Activated T-cell treated with anti-CD3 and anti-CD28 coated beads, Interleukin-2, amount 50 U/mL, for 1 hour (primary cell): ENCODE results near the gene NSUN3.
"Not testable (repeated sequence)": the region's sequence is repeated elsewhere in the genome, so short reads cannot be mapped to it uniquely, and the experiment has no call there.

ENCODE experiments used
- DNase-seq: peaks from one replicate; pipeline ENCODE4 v3.0.0-alpha.2; 2020

NSUN3 gene

DNA sequence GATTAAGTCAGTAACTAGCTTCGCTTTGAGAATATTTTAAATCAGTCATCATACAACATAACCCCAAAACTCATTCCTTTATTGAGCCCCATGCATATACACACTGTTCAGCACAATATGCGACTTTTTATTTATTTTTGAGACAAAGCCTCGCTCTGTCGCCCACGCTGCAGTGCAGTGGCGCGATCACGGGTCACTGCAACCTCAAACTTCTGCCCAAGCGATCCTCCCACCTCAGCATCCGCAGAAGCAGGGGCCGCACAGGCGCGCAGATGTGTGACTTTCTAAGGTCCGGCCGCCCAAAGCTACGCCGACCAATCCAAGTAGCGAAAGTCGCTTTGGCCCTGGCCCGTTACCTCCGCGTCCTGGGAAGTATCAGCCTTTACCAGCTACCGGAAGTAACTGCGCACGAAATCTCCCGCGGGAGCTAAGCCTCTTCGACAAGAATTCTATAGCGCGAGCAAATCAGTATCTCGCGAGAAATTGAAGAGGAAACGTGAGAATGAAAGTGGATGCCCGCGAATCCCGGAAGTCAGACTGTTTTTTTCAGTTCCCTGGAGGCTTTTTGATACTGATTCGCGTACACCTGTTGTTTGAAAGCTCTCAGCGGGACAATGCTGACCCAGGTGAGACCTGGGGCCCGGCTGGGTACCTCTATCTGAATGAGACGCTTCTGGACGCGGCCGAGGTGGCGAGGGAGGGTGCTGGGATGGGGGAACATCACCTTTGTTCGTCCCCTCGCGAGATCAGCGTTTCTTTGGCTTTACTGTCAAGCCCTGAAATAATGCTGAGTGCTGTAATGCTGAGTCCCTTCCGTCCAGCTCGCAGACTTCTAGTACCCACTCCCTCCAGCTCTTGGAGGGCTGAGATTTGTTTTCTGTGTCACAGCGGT lies at the start of gene NSUN3, which contains the start of gene DHFR2:
Gene NSUN3 (plus strand): TSS at position 549 of the 892 bp plus-strand sequence. CDS start 66 bp downstream, at position 615.
Gene DHFR2 (minus strand): TSS at position 404 of the 892 bp plus-strand sequence. CDS start 1,405 bp downstream, outside the sequence.
- peak; percentile 83 for DNase-seq

DNA sequence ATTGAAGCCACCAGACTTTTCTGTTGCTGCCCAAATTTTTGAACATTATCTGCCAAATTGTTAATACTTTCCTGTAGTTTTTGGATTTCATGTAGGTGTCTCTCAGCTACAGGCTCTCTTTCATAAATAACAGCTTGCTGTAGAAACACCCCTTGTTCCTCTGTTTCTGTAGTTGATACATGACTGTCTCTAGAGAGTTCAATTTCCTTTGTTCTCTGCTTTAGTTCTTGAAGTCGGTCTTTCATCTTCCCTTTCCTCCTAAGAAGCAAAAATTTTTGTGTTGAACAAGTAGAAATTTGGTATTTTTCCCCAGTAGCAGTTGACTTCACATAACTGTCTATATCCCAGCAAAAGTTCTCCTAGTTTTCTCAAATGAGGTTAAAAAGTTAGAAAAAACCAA lies 47.8 kb upstream of the NSUN3 start:
- no peak for DNase-seq

DNA sequence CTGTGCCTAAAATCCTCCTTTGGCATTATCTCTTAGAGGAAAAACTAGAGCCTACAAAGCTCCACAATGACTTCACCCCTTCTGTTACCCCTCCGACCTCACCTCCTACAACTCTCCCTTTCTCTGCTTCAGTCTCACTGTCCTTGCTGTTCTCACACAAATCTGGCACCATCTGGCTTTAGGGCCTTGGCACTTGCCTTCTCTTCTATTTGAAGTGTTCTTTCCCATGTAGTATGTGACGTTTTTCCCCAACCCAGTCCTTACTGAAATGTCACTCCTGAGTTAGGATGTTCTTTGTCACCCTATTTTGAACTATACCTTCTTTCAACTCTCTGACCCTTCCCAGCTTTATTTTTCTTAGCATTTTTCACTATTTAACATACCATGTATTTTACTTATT lies 43.2 kb upstream of the NSUN3 start:
- DNase-seq = no peak

DNA sequence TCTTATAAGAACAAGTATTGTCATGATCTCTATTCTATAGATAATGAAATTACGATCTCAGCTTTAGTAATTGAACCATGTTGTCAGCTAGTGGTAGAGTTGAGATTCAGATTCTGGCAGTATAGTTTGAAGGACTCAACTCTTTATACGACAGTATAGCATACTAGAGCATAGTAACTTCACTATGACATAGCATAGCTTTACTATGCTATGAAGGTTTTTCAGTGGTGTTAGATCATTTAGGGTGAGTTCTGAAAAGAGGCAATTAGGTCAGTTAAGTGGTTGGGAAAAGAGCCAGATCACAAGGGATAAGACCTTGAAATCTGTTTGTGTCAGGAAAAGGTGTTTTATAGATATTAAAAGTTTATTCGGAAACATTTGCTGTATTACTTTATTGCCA lies 42.6 kb upstream of the NSUN3 start:
- no peak for DNase-seq

DNA sequence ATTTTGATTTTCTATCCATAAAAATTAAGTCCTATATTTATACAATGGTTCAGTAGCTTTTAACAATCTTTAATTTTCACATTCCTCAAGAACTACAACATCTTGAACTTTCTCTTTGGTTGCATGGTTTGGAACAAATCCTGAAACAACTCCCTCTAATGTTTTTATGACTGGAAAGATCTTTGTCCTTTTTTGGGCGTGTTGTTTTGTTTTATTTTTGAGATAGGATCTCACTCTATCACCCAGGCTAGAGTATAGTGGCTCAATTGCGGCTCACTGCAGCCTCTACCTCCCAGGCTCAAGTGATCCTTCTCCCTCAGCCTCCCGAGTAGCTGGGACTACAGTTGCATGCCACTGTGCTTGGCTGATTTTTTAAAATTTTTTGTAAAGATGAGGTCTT lies 38.5 kb upstream of the NSUN3 start:
- no peak for DNase-seq

DNA sequence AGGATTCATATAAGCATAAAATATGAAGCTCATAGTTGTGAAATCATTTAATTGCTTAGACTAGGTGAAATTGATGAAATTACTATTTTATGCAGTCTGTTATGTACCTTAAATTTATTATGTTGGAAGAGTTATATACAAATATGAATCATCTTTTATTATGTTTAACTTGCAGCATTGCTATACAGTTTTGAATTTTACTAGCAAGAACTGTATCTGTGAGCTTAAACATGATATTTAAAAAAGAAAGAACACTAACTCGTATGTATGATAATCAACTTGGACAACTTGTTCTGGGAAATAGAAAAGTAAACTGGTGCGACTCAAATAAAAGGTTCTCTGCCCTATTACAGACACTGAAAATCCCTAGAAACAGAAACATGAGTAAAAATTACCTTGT lies 36.2 kb upstream of the NSUN3 start:
- DNase-seq = no peak

DNA sequence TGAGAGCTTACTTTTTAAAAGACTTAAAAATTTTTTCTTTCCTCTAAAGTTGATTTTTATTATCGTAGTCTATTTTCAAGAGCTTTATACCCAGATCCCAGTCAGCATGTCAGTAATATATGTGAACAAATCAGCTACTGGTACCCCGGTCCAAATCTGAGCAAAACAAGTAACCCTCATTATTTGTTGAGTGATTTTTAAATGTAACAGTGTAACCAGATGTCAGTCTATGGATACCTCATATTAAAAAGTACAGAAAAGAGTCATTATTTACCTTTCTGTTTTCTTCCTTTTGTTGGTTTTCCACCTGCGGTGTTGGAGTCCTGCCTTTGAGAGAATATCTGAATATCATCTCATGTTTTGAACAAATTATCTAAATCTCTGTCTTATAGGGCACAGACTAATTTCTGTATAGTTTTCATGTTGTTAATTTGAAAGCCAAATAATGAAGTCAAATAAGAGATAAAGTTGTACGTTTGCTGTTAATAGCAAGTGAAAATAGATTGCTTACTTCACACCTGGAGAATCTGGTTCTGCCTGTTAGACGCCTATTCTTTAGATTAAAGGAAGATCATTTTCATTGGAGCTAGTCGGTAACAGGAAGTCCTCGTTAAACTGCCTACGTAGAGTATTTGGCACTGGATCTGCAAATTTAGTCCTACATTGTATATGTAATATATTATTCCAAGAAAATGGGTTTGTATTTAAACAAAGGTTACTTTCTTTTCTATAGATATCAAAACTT lies 34.6 kb upstream of the NSUN3 start, which contains the start of gene STX19:
Gene STX19 (minus strand): TSS at position 505 of the 745 bp plus-strand sequence. CDS start 13,328 bp downstream, outside the sequence.
- no peak for DNase-seq

DNA sequence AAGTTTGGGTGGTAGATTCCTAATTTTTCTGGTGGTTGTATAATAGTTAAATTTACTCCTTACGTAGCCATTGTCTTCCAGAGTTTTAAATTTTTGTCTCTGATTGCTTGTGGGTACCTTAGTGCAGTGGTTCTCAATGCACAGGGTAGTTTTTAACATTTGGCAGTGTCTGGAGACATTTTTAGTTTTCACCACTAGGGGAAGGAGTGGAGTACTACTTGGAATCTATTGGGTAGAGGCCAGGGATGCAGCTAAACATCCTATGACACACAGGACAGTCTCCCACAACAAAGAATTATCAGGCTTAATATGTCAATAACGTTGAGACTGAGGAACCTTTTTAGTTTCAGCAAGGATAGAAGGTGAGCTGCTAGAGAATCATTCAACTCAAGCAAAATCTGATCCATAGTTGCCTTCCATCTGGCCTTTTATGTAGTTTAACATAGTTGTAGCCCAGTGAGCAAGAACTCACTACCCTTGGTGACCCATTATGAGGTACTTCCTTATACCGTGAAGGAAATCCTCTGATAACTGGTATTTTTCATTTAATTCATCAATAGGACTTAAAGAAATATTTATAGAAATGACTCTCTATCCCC lies 25.9 kb upstream of the NSUN3 start:
- DNase-seq = no peak

DNA sequence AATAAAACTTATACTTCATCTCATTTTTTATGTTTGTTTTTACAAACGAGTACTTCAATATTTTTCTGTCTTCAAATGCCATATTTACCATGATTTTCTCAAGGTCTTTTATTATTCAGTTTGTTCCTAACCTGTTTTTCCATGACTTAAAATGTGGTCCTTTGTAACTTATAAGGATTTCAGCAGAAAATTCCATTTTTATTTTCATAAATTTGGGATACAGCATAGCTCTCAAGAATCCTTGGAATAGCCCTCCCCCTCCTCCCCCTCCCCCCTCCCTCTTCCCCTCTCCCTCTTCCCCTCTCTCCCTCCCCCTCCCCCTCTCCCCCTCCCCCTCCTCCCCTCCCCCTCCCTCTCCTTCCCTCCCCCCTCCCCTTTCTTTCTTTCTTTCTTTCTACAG lies 19.6 kb upstream of the NSUN3 start:
- no peak for DNase-seq

DNA sequence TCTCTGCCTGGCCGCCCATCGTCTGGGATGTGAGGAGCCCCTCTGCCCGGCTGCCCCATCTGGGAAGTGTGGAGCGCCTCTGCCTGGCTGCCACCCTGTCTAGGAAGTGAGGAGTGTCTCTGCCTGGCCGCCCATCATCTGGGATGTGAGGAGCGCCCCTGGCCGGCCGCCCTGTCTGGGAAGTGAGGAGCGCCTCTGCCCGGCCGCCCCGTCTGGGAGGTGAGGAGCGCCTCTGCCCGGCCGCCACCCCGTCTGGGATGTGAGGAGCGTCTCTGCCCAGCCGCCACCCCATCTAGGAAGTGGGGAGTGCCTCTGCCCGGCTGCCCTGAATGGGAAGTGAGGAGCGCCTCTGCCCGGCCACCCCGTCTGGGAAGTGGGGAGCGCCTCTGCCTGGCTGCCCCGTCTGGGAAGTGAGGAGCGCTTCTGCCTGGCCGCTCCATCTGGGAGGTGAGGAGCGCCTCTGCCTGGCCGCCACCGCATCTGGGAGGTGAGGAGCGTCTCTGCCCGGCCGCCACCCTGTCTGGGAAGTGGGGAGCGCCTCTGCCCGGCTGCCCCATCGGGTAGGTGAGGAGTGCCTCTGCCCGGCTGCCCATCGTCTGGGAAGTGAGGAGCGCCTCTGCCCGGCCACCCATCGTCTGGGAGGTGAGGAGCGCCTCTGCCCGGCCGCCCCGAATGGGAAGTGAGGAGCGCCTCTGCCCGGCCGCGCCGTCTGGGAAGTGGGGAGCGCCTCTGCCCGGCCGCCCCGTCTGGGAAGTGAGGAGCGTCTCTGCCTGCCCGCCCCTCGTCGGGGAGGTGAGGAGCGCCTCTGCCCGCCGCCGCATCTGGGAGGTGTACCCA lies 18.5 kb upstream of the NSUN3 start:
- DNase-seq = not testable (repeated sequence)

DNA sequence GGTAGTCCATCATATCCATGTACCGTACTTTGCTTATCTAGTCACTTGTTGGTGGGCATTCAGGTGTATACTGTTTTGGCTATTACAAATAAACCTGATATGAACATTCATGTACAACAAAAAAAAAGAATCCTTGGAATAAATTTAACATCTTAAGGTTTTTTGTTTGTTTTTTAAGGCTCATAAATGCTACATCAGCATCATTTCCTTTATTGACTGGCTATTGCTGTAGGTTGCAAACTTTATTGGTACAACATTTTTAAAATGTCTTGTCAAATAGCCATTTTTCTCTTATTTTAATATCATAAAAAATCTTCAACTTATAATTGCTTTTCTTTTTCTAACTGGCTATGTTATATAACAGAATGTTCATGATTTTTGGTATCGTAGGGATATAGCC lies 16.3 kb upstream of the NSUN3 start:
- DNase-seq = no peak

DNA sequence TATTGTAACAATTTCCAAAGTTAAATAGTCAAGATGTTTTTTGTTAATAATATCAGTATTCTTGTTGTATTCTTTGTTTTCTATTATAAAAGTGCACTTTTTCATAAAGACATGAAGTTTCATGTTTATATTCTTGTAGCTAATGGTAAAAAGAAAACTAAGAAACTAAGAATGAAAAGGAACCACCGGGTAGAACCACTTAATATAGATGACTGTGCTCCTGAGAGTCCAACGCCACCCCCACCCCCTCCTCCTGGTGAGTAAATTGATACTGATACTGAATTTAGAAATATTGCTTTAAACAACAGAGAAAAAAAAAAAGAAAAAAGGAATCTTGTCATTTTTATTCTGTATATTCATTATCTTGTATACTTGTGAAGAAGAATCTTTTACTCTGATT lies 13.6 kb upstream of the NSUN3 start:
- no peak for DNase-seq

DNA sequence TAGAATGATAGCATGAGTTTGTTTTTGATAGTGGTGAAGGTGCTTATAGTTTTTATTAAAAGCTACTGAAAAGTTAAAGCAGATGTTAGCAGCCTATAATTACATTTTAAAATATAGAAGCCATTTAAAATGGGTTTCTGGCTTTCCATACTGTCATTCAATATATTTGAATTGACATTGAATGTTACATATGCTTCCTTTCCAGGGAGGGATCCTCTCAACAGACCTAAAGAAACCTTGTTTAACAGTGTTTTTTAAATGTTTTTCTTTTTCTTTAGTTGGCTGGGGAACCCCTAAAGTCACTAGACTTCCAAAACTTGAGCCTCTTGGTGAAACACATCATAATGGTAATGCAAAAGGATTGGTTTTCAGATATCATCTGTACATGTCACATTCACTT lies 12.3 kb upstream of the NSUN3 start:
- no peak for DNase-seq

DNA sequence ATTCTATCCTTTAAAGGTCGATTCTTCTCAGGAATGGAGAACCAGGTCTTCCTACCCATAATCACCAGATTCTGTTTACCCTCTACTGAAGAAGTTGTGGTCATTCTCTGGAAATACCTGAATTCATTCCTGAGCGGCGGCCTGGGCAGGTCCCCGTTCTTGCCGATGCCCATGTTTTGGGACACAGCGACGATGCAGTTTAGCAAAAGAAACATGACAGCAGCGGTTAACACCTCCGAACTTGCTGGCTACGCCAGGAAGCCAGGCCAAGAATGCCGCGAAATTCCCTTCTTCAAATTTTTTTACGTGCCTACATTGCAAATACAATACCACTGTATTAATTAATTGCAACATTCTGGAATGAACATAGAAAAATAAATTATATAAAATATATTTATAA lies 1.6 kb upstream of the NSUN3 start:
- DNase-seq = no peak

DNA sequence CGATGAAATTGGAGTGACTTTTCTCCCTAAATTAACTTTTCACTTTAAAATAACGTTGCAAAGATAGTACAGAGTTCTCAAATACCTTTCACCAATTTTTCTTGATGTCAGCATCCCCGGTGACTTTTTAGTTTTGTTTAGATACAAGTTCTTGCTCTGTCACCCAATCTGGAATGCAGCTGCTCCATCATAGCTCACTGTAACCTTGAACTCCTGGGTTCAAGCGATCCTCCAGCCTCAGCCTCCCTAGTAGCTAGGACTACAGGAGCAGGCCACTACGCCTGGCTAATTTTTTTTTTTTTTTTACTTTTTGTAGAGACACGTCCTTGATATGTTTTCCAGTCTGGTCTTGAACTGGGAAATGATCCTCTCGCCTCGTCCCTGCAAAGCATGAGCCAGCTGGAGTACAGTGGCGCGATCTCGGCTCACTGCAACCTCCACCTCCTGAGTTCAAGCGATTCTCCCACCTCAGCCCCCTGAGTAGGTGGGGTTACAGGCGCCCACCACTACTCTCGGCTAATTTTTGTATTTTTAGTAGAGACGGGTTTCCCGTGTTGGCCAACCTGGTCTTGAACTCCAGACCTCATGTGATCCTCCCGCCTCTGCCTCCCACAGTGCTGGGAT lies 747 bp downstream of the NSUN3 start:
- DNase-seq = no peak

DNA sequence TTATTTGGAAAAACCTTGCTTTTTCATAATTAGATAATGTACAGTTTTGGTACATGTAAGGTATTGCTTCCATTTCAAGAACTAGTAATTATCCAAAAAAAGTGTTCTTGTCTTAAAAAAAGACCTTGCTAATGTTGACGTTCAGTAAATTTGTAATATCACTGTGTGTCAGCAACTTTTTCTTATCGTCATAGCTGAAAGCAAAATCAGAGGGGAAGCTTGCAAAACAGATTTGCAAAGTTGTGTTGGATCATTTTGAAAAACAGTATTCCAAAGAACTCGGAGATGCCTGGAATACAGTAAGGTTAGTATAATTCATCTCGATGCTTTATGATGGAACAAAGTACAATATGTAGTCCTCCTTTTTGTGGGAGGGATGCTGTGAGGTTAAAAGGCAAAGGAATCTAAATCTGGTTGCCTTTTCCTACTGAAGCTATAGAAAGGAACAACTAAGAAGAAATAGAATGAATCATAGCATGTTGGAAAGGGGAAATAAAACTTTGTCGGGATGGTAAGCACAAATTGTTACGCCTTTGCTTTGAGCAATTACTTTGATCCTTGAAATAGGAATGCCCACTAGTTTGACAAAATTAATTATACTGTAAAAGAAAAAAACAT lies 1.5 kb downstream of the NSUN3 start:
- DNase-seq = no peak

DNA sequence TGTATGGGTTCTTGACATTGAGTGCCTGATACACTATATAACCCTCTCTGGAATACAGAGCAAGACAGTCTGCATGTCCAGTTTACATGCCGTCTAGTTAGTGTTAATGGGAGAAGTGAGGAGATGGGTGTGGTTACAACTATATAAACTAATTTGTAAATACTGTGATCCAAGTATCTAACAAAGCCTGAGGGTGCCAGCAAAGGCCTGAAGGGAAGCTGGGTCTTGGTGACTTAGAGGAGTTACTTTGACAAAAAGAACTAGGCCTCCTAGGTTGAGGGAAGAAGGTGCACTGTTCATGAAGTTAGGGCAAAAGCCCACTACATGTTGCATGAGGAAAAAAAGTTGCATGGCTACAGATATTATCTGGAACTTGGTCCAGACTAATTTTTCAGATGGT lies 2.3 kb downstream of the NSUN3 start:
- DNase-seq = no peak

DNA sequence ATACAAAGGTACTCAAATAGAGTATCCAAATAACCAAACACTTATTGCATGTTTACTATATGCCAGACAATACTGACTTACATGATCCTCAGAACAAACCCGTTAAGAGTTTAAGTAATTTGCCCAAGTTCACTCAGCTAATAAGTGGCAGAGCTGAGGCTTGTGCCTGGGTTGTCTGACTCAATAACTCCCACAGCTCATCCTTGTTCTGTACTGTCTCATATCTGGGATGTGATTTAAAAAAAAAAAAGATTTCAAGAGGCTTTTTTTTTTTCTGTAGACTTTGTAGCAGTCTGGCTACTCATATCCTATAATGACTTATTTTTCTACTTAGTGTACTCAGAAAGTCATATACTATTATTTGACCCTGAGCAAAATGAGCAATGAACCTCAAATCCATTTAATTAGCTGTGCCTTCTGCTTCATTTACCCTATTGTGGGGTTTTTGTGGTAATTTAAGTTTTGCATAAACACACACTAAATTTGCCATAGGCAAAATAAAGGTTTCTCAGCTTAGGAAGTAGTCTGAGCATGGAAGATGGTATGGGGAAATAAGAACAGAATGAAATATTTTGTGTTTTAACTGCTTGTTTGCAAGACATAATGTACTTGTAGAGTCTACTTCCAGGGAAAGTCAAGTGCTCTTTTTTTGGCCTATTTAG lies 3.1 kb downstream of the NSUN3 start:
- no peak for DNase-seq

DNA sequence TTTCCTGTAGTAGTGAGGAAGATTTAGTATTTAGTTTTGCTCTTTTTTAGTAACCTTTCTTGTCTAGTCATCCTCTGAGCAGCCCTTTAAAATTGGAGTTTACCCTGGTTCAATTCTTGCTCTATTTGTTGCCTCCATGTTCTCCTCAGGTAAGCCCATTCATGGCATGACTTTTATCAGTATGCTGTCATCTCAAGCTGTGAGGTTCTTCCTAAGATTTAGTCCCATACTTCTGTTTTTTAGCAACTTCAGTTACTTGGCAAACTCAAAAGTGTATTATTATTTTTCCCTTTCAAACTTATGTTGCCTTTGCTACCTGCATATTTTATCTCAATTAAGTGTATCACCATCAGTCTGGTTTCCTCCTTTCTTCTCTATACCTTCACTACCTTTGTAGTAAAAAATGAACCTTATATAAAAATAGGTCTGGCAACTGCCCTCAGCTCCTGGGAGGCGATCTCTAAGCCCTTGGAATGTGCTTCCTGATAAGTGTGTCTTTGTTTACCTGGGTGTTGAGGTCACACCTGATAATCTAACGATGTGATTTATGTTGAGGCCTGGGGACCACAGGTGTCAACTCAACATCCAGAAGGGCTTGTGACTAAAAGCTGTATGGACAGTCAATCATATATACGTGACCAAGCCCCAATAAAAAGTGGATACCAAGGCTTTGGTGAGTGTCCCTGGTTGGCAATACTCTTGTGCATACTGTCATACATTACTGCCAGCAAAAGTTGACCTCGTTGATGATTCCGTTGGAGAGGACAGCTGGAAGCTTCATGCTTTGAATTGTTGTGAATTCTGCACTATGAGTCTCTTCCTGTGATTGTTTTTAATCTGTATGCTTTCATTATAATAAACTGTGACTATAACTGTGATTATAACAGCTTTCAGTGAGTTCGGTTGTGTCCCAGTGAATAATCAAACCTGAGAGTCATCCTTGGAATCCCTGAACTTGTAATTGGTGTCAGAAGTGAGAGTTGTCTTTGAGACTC lies 3.9 kb downstream of the NSUN3 start:
- DNase-seq = no peak
